Measurements from ENCODE around the gene RNPEP.
"Not testable (repeated sequence)": the region's sequence is repeated elsewhere in the genome, so short reads cannot be mapped to it uniquely, and the experiment has no call there.

RNPEP gene

DNA sequence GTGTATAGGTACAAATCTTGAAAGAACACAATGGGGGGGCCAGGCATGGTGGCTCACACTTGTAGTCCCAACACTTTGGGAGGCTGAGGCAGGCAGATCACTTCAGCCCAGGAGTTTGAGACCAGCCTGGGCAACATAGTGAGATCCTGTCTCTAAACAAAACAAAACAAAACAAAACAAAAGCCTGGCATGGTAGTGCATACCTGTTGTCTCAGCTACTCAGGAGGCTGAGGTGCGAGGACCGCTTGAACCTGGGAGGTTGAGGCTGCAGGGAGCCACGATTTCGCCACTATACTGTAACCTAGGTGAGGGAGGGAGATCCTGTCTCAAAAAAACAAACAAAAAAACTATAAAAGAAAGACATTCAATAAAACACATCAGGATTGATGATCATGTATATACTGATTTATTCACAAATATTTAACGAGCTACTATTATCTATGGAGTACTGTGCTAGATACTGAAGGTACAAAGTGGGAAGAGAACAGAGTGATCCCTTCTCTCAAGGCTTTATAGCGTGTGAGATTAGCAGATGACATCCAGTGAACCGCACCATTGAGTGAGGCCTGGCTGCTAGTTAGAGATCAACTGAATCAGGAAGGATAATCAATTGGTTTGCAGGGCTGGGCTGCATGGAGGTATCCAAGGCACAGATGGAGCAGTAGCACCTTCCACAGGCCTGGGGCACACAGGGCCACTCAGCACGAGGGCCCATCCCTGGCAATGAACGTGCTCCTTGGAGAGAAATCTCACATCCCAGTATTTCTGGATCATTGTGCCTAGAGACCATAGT lies 54.3 kb downstream of the RNPEP start:
- DNase-seq (ENCODE audit: low spot score) = no peak

GRCh38 chr1:202037706-202038296 lies 55.4 kb downstream of the RNPEP start:
- DNase-seq (ENCODE audit: low spot score) = no peak

- DNase-seq (ENCODE audit: low spot score) = no peak
Observed at GRCh38 chr1:202038688-202039346, 56.4 kb downstream of the RNPEP start.

DNA sequence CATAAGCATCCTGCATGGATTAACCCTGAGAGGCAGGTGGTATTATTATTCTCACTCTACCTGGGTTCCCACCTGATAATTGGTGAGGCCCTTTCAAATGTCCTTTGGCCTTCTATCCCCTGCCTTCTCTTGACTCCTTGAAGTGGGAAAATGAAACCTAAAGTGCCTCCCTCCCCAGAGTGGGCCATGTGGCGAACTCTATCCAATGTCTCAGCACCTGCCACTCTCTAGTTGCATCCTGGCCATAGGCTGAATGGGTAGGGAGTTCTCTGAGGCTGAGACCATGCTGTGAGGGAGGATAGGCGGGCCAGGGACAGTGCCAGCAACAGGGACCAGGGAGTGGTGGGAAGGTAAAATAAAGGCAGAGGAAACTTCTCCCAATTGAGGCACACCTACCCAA lies 63.3 kb downstream of the RNPEP start:
- no peak for DNase-seq (ENCODE audit: low spot score)

DNA sequence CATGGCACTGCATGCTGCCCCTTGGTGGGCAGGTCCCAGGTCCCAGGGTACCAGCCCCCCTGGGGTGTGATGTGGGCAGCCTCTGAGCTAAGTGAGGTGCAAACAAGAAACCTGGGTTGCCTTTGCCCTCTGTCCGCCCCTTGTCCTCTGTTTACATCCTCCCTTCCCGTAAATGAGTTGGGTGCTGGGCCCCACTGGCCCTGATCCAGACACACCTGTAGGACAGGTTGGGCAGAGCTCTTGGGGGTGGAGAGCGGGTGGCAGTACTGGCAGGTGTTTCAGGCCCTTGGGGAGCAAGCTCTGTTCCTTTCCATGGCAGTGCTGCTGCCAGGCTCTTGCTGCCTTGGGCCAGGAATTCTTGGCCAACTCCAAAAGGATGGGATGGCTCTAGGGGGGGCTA lies 63.8 kb downstream of the RNPEP start:
- no peak for DNase-seq (ENCODE audit: low spot score)

DNA sequence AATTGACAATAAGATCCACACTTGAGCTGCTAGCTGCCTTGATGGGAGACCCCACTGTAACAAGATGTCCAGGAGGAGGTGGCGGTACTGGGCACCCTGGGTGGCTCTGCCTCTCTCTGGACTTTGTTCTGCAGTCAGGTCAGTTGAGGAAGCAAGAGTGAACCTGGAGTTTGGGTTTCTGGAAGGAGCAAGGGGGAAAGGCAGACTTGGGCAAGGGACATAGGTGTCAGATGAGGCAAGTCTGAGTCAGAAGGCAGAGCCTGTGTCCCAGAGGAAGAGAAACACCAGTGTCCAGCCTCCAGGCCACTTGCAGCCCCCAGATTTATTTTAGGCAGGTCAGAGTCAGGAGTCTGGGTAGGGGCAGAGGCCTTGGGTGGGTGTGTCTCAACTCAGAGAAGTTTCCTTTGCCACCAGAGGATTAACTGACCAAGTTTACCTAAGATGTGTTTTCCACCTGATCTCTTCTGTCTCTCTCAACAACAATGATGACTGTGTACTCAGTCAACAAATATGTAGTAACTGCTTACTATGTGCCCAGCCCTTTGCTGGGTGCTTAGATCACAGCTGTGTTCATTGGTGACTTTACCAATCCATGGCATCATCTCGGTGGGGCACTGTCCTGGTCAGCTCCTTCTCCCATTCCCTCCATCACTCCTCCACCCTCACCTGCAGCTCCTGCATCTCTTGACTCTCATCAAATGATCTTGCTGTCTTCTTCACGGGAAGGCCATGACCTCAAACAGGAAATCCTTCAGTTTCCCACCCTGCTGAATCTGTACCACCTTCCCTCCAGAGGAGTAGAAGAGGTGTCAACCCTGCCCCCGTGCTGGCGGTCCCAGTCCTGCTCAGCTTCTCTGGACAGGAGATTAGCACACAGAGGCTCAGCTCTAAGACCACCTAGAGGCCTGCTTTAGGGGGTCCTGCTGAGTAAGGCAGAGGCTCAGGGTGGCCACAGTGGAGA lies 64.6 kb downstream of the RNPEP start:
- no peak for DNase-seq (ENCODE audit: low spot score)

DNA sequence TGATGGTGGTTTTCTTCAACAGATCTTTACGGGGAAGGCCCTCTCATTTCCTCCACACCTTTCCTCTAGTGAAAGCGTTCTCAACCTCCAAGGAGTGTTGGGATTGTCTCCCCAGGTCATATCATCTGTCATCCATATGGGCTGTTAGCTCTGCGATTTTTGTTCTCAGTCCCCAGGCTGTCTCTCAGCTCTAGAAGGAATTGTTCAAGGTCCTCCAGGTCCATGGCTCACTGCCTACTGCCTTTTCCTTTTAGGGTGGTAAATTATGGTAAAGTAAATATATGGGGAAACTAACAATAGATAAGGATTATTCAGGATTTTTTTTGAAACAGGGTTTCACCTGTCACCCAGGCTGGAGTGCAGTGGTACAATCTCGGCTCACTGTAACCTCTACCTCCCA lies 65.5 kb downstream of the RNPEP start:
- DNase-seq (ENCODE audit: low spot score) = no peak

DNA sequence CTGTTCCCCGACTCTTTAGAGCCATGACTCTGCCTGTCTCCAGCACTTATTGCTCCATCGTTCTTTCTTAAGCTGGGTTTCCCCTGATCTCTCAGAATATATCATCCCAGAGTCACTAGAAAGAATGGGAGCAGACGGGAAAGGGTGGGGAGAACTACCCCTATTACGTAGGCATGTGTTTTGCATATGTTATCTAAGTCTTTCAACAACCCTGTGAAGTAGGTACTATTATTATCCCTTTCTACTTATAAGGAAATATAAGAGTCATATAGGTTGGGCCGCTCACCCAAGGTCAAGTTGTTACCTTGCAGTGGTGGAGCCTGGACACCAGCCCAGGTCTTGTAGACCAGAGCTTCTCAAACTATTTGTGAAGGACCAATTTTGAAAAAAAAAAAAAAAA lies 66.7 kb downstream of the RNPEP start:
- no peak for DNase-seq (ENCODE audit: low spot score)

- no peak for DNase-seq (ENCODE audit: low spot score)
Observed at GRCh38 chr1:202054094-202054493, 71.6 kb downstream of the RNPEP start.

DNA sequence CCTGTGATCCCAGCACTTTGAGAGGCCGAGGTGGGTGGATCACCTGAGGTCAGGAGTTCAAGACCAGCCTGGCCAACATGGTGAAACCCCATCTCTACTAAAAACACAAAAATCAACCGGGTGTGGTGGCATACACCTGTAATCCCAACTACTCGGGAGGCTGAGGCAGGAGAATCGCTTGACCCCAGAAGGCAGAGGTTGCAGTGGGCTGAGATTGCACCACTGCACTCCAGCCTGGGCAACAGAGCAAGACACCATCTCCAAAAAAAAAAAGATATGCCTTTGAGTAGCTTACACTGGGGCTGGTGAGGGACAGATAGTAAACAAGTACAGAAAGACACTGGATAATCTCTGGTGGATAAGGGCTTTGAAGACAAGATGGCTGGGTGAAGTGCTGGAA lies 72.2 kb downstream of the RNPEP start:
- not testable (repeated sequence) for DNase-seq (ENCODE audit: low spot score)
